PC-9 (cell line): Measurements from ENCODE around the gene TMEM53.

ENCODE experiments used
- EZH2 ChIP-seq: fragments of 200-600 bp; sonication (generic); IDR thresholded peaks from 2 replicates; pipeline ENCODE4 v1.8.0; 2017; ENCODE audit warnings: antibody characterized with exemption, low read depth
- TF ChIP-seq, protein P1 (sequence below): fragments of 200-600 bp; sonication (generic); conservative IDR thresholded peaks from 2 replicates; pipeline ENCODE4 v1.6.1; 2017; ENCODE audit warnings: mixed run types, antibody characterized with exemption, mild to moderate bottlenecking, moderate library complexity

DNA sequence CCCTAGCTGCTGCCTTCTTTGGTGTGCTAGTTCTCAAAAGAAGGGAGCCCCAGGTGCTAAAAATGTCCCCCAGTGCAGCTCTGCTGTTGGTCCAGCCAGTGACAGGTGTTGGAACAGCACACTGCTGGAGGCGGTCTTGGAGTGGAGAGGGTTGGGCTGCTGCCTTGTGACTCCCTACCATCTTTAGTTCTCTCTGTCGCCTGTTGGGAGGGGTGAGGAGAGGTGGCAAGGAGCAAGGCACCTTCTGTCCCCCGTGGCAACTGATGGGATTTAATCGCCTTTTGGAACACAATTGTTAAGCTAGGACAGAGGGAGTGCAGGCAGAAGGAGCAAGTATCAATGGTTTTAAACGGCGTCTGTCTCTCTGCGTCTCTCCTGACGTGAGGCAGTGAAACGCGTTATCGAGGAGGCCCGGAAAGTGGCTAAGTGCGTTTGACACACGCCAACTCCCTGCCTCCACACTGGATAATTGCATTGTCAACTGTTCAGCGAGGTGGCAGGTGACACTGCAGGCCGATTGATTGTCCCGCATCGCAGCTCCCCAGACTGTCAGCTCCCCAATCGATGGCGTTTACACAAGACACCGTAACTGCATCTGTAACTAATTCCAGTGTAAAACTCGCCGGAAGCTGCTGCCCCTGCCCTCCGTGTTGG, 34.0 kb downstream of the TMEM53 start:
- TF ChIP-seq, protein P1, sequence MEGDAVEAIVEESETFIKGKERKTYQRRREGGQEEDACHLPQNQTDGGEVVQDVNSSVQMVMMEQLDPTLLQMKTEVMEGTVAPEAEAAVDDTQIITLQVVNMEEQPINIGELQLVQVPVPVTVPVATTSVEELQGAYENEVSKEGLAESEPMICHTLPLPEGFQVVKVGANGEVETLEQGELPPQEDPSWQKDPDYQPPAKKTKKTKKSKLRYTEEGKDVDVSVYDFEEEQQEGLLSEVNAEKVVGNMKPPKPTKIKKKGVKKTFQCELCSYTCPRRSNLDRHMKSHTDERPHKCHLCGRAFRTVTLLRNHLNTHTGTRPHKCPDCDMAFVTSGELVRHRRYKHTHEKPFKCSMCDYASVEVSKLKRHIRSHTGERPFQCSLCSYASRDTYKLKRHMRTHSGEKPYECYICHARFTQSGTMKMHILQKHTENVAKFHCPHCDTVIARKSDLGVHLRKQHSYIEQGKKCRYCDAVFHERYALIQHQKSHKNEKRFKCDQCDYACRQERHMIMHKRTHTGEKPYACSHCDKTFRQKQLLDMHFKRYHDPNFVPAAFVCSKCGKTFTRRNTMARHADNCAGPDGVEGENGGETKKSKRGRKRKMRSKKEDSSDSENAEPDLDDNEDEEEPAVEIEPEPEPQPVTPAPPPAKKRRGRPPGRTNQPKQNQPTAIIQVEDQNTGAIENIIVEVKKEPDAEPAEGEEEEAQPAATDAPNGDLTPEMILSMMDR, result no peak
- no peak for TF ChIP-seq EZH2
